NCI-H2171 treated with DMSO at 0.1 percent for 48 hours (cell line): ENCODE results near the gene TMEM218.
"Not testable (repeated sequence)": the region's sequence is repeated elsewhere in the genome, so short reads cannot be mapped to it uniquely, and the experiment has no call there.

Experiments
- DNase-seq: peaks from one replicate; lab custom pipeline; 2025; lab: John Stamatoyannopoulos, UW

TMEM218 gene

DNA sequence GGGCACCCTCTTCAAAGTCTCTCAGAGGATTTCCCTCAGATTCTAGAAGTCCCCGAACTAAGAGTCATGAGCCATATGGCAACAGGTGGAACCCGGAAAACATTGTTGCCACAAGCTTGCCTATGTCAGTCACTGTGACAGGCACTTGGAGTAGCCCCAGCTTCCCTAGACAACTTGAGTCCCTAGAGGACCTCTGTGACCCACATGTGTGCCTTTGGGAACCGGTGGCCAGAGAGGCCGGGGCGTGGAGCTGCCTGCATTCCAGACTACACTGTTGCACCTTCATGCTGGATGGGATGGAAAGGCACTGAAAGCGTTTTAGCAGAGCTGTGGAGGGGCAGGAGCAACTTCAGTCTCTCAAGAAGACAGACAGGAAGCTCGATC, 36.2 kb downstream of the TMEM218 start:
- no peak for DNase-seq

DNA sequence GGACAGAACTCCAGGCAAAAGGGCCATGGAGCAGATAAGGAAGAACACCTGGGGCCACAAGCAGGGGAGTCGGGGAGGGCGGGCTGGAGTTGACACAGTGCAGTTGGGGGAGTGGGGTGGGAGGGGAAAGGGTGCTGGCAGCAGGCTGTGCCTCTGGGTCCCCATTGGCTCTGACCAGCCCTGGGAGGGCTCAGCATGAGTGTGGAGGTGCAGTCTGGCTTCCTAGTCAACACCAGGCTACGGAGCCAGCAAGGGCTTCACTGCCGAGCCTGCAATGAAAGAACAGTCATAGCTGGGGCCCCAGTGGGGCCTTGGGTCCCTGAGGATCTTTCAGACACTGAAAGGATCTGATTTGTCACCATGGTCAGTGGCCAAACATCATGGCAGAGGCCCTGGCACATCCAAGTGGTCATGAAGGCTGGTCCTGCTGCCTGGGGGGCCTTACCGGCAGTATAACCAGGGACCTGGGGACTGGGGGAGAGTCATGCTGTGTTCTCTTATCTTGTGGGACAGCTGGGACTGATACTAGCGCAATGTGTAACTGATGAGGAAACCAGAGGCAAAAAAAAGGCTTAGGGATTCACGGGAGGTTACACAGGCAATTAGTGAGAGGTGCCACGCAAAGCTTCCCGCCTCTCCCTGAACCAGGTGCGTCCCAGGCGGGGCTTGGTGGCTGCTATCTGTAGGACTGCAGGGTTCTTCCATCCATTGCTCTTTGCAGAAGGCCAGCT, 36.8 kb downstream of the TMEM218 start:
- DNase-seq: no peak

DNA sequence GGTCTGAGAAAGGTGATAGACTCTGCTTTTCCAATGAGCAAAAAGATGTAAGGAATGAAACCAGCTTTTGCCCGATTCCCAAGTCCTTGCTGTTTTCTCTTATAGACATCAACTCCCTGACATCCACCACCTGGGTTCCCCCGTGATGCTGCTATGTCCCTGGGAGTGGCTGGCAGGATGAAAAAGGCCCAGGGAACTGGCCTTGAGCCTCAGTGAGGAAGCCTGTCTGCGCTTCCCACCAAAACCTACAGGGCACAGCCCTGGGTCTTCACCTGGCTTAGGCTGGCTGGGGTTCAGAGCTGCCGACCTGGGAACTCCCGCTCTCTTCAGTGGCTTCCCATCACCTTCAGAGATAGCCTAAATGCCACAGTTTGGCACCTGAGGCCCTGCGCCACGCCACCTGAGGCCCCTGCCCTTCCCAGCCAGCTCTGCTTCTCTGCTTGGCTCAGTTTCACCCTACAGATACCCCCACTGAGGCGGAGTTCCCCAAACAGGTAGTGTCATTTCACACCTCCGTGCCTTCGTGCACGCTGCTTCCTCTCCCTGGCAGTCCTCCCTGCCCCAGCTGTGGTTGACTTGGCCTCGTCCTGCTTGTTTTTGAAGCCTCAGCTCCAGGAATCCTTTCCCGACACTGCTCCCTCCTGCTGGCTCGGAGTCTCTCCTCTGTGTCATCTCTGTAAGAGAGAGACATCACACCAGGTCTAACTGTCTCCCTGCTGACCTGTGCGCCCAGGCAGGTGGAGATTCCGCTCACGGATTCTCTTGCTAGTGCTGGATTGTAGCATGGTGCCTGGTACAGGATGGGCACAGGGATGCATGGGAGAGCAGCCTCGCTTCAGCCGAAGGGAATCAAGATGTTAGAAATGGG, 37.6 kb downstream of the TMEM218 start:
- no peak for DNase-seq

DNA sequence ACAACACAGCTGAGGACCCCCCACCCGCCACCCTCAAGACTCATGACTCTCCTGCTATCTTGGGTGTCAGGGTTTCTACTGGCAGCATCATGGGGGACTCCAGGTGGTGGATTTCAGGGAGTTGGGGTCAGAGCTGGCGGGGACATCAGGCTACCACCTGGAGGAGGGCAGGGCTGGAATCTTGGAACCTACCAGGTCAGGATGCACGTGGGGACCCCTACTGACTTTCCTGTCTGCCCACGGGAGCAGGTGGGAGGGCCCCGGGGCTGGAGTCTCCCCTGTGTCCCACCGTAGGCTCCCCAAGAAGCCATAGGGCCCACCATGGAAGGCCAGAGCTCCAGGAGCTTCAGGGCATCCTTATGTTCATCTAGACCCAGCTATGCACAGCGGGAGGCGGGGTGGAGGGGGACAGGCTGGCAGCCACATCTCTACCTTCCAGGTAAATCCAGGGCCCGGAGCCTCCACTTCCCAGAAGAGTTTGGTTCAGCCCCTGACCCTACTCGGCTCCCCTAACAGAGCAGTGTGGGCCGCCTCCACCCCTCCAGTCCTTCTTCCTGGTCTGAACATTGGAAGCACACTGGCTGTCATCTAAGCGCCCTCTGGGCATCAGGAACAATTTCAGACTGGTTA, 38.4 kb downstream of the TMEM218 start:
- no peak for DNase-seq

DNA sequence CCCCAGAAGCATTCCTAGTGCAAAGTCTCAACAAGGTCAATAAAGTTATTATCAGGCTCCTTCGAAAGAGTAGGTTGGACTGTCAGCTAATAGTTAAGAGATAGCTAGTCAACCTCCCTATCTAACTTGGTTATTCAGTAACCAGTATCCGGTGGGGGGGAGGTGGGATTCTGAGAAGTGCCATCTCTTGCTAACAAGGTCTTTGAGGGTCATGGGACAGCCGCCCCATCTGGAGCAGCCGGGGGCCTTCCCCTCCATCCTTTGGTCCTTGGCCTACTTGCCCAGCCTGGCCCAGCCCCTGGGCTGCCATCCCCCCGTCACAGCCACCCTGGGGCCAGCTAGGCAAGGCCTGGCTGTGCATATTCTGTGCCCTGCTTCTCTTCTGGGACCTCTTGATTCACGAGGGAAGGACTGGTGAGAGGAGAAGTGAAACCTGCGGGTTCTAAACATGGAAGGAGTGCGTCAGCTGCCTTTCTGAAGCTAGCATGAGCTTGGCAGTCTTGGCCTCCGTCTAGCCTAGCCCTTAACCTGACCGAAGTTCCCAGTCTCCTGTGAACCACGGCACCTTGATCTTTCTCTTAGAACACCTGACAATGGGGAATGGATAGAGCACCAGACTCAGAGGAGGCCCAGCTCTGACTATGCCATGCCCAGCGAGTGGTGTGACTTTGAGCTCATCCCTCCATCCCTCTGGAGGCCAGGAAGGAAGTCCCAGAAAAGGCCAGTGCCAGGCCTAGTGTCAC, 39.0 kb downstream of the TMEM218 start:
- no peak for DNase-seq

DNA sequence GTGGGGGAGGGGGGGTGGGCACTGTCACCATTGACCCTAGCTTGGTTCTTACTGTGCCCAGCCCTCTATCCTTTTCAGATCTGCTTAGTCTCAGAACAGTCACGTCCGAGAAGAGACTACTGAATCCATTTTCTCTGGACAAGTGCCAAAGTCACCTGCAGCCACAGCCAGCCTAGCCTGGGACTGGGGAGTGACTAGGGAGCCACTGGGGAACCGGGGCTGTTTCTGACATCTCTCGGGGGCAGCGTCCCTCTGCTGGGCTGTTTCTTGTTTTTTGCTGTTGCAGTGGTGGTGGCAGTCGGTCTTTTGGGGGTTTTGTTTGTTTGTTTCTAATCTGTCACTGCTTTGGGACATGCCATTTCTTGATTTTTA, 39.6 kb downstream of the TMEM218 start:
- DNase-seq: no peak

DNA sequence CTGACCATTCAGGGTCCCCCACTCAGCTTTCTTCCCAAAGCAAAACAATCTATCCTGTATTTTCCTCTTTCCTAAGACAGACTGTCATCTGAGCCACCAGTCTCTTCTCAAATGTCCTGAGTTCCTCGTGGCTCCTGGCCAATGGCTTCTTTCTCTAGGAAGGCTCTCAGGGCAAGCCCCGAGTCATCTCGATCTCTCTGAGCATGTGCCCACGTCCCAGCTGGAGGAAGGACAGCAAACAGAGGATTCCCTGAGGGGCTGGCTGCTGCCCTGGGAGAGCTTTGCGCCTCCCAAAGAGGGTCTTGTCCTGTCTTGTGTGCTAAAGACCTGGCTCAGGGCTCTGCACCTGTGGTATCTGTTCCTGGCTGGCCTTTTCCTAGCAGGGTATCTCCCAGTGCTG, 40.0 kb downstream of the TMEM218 start:
- no peak for DNase-seq

DNA sequence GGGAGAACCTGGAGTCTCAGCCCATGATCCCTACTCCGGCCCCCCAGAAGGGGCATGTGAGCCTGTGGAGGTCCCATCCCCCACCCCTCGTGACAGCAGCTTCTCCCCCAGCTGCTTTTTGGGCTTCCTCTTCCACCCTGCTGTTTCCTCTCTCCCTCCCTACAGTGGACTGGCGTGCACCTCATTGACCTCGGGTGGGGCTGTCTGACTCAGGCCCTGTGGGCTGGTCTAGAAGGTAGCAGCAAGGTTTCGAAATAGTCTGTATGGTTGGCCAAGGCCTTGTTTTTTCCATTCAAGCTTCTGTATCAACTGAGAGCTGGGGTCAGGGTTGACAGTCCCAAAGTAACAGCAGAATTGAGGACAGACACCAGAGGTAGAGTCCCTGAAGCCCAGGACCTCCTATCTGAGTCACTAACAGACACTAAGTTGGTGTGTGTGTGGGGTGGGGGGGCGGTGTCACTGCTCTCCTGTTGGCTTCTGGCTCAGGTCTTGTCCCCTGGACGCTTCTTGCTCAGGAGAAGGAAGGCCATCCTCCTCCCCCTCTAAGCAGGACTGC, 40.6 kb downstream of the TMEM218 start:
- DNase-seq: no peak

DNA sequence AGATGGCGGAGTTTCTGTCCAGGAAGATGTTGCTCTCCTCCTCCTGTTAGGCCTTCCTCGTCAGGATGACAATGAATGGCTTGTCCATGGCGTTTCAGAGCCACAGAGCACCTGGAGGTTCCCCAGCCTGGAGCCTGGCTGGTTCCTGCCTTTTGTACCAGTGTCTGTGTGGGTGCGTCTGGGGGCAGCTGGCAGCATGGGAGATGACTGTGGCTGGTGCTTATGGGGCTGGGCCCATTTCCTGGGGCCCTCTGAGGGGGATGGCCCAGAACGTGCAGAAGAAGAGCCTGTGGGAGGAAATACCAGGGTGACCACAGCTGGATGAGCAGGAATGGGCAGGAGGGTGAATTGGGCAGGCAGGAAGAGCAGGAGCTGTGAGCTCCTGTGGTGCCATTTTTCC, 41.6 kb downstream of the TMEM218 start:
- DNase-seq: no peak

DNA sequence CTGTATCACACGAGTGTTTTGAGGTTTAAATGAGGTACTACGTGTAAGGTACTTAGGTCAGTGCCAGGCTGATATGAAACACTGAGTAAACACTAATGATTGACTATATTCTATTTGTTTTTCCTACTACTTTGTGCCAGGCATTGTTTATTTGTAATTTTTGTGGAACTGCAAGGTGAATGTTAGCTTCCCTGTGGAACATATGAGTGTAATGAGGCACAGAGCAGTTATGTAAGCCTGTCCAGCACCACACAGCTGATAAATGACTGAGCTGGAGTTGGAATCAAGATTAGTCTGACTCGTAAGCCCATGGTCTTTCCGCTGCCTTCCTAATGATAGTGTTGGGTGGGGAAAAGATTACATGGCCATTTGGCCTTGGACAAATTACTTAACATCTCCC, 42.4 kb downstream of the TMEM218 start:
- DNase-seq: no peak

DNA sequence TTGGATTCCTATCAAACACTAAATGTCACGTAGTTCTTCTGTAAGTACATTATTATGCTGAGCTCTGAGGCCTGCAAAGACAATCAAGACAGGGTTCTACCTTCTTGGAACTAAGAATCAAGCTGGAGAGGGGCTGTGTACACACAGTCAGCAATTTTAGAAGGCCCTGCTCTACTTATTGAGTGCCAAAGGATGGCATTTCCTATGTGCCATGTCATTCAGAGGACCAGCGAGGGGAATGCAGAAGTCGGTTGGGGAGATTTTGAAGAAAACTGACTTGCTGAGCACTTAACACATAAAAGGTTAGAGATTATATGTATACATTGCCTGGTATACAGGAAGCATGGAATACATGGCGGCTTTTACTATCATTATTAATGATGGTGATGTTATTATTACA, 43.1 kb downstream of the TMEM218 start:
- no peak for DNase-seq

DNA sequence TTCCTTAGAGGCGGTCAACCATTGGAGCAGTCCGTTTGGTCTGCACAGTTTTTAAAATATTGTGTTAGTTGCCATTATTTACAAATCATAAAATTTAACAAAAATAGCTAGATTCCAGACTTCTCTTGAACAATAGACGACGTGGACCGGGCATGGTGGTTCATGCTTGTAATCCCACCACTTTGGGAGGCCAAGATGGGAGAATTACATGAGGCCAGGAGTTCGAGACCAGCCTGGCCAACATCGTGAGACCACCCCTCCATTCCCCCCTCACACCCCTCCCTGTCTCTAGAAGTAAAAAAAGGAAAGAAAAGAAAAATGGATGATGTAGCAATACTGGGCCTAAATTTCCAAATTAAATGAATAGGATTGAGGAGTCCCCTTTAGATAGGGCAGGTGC, 47.4 kb downstream of the TMEM218 start:
- DNase-seq: no peak

DNA sequence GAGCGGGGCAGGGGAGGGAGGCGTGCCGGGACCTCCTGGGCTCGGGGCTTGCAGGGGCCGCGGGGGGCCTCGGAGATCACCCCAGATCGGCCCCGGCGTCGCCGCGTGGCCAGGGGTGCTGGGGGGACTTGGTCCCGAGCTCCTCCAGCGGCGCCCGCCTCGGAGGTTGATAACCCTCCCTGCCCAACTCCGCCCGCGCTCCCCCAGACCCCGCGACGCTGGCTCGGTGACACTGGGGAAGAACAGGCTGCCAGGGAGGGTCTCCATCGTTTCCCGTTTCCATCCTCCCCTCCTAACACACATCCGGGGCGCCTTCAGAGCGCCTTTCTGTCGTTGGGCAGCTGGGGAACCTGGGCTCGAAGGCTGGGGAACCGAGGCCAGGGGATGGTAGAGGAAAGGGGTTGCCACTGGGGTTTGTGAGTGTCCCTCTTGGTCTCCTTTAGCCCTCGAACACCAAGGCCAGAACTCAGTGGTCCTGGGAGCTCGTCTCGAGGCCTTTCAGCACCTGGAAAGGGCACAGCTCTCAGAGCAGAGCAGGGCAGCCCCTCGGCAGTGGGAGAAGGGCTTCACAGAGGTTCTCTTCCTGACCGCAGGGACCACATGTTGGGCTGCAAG, 47.9 kb downstream of the TMEM218 start:
- no peak for DNase-seq

DNA sequence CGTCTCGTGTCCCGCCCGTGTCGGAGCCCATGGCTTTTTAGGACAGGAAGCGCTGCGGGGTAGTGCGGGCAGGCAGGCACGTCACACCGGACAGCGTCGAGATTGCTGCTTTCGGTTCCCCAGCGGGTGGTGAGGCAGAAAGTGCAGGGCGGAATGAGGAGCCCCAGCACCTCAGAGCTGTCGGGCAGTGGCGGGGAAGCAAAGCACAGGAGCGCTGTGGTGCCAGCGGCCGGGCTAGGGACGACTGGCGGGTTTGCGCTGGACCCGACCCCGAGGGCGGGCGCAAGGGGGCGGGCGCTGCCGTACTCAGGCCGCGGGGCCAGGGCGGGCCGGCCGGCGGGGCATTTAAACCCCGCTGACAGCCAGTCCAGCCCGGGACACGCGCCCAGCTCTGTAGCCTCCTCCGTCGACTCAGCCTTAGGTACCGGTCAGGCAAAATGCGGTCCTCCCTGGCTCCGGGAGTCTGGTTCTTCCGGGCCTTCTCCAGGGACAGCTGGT, 48.4 kb downstream of the TMEM218 start, which contains the start of gene SLC37A2:
Gene SLC37A2 (plus strand): TSS at position 375 of the 498 bp plus-strand sequence. CDS start 63 bp downstream, at position 438.
- DNase-seq: no peak

DNA sequence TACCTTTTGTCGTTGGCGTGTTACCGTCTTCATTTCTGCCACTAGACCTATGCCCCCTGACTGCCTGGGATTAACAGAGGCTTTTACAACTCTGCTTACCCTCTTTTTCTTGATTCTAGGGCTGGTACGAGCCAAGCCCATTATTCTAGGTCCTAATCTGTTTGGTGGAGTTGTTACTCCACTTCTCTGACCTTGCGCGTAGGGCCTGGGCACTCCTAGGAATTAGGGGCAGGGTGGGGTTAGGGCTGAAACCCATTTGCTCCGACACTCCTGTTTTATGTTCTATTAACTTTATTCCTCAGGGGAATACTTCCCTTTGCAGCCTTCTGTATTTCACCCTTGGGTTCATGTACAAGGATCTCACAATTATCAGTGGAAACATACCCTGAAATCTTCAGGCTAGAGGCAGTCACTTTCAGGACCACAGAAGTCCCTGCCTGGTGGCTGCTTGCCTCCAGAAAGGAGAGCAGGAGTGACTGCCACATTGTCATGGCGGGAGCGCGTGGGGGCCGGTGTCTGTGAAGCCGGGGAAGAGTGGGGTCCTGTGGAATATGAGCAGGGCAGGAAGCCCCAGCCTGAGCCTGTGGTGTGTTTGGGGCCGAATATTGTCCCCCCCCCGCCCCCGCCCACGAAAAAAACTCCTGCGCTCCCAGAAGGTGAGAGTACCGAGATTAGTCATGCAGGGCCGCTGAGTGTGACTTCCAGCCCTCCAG, 49.1 kb downstream of the TMEM218 start:
- DNase-seq: no peak

DNA sequence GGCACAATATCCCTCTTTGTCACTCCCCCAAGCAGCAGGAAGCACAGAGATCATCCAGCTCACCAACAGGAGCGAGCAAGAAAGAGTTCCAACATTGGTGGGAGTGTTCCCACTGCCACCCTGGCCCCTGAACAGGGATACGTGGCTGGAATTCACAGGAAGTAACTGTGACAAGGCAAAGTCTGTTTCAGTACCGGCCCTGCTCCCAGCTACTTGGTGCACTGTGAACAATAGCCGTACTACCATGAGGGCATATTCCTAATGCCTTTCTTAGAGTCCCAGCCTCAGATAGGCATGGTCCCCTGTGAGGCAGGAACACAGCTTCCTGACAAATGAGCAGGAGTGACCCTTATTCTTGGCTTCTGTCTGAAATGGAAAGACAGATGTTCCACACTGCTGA, 50.1 kb downstream of the TMEM218 start:
- no peak for DNase-seq

DNA sequence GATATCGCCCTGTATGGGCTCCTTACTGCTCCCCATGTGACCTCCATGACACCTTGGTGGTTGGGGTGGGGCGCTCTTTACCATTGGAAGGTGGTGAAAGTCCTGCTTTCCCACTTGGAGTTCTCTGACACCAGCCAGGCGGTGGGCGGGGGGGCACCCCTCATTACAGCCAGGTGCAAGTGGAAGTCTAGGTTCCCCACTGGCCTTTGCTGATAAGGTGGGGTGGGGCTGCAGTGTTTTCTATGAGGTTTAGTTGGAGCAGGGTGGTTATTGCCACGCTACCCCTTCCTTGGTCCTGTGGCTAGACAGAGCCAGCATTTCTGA, 53.8 kb downstream of the TMEM218 start:
- no peak for DNase-seq

DNA sequence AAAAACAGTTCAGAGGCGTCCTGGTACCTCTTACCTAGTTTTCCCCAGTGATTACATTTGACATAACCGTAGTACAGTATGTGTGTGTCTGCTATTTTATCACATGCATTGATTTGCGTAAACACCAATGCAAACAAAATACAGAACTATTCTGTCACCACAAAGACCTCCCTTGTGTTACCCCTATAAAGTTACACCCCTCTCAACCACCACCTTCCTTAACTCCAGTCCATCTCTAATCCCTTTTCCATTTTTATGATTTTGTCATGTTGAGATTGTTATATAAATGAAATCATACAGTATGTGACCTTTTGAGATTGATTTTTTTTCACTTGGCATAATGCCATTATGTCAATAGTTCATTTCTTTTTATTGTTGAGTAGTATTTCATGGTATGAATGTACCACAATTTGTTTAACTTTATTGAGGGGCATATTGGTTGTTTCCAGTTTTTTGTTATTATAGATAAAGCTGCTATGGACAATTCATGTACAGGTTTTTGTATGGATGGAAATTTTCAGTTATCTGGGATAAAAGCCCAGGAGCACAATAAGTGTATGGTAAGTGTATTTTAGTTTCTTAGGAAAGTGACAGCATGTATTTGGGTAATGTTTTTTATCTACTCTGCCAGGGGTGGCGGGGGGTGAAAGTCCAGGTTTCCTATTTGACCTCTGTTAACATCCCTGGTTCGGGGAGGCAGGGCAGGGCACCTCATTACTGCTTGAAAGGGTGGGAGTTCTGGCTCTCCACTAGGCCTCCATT, 54.3 kb downstream of the TMEM218 start:
- DNase-seq: no peak

DNA sequence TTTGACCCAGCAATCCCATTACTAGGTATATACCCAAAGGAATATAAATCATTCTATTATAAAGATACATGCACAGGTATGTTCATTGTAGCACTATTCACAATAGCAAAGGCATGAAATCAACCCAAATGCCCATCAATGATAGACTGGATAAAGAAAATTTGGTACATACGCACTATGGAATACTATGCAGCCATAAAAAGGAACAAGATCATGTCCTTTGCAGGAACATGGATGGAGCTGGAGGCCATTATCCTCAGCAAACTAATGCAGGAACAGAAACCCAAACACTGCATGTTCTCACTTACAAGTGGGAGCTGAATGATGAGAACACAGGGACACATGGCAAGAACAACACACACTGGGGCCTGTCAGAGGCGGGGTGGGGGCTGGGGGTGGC, 55.3 kb downstream of the TMEM218 start:
- not testable (repeated sequence) for DNase-seq

DNA sequence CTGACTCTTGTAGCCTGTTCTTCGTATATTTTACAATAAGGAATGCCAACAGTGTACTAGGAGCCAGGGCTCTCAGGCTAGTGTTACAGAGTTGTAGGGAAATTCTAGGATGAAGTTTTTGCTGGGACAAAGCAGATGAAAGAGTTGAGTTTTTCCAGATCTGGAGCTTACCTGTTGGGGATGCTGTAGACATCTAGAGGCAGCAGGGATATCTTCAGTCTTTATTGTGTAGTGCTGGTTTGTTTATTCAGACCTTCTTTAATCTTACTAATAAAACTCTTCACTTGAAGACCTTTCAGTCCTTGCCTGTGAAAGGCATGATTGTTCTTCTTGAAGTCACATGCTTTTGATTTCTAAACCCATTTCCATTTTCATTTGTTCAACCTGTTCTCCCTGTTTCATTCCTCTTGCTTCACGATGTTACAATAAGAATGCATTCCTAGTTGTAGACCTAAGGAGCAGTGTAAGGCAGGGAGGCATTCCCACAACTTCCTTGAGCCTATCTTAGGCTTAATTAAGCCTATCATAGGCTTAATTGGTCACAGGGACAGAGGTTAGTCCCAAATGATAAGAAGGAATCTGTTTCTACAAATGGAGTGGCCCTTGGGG, 56.2 kb downstream of the TMEM218 start:
- DNase-seq: no peak
